Skin of body (tissue), 2 donors: ENCODE data around the gene TRAF3. TPM values are rescaled to one million over a fixed set of nuclear protein-coding genes. Genes with fewer than 3 reads are reported as not detected.
"Not testable (repeated sequence)": the region's sequence is repeated elsewhere in the genome, so short reads cannot be mapped to it uniquely, and the experiment has no call there.

ENCODE experiments used
- DNase-seq: peaks from one replicate; lab custom pipeline; 2025; lab: John Stamatoyannopoulos, UW
- total RNA-seq: library from RNA; depleted of rRNA; stranded (reverse); fragments of >200 nt; gene quantifications from one replicate; pipeline ENCODE4 v1.2.3, GENCODE V29; 2014

TRAF3 gene
- total RNA-seq, 1 donor from 2014 or later: 13.4 TPM

DNA sequence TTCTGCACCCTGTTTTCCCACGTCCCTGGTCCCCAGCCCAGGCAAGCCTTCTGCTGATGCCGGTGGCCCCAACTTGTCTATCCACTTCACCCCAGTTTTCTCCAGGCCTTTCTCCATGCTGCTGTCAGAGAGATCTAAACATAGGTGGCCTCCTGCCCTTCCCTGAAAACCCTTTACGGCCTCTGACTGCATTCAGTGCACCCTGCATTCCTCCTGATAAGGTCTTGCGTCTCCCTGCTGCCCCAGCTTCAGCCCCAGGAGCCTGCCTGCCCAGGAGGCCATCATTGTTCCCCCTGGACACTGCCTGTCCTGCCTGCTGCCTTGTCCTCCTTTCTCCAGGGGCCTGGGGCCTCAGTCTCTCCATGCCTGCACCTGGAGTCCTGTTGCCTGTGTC is 29.8 kb downstream of the TRAF3 start:
- no peak for DNase-seq

DNA sequence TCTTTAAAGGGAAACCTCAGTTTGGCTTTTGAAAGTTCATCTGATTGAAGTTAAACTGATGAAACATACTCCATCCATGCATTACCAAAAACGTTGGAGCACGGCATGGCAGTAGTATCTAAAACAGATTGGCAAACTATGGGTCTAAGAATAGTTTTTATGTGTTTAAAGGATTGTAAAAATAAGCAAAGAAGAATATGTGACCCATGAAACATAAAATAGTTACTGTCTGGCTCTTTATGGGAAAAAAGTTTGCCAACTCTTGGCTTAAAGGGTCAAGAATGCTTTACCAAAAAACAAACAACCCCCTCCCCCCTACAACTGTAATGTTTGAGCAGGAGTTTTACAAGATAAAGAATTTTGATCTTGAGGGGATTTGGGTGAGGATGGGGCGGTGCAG is 32.6 kb downstream of the TRAF3 start:
- DNase-seq: no peak

DNA sequence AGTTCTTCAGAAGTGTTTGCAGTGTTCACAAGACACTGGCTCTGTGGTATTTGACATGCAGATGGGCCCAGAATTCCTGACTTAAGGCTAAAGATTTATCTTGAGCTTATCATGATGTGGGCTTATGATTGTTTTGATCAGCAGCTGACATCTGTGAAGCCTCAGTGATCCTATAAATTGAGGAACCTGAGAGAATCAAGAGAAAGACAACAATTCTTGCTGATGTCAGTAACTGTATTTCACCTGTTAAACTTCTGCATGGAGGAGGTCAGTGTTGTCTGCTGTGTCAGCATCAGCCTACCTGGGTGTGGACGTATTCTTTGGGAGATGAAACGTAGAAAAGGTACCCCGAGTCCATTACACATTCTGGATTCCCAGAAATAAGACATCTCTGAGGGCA is 33.3 kb downstream of the TRAF3 start:
- DNase-seq: no peak

DNA sequence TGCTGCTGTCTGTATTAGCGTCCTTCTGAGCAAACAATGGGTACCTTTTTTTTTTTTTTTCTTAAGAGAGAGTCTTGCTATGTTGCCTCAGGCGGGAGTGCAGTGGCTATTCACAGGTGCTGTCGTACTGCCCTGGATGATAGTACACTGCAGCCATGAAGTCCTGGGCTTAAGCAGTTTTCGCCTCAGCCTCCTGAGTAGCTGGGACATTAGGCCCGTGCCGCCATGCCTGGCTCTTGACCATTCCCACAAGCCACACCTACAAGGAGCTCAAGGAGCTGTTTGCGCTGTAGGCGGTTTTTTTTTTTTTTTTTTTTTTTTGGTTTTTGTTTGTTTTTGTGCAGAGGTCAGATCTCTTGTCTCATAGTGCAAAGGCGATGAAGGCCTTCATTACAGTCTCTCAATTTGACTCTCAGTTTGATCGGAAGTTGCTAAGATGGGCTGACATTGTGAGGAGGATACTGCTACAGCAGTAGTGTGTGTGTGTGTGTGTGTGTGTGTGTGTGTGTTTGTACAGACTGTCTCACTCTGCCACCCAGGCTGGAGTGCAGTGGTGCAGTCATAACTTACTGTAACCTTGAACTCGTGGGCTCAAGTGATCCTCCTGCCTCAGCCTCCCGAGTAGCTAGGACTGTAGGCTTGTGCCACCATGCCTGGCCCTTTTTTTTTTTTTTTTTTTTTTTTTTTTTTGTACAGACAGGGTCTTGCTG is 34.2 kb downstream of the TRAF3 start:
- DNase-seq: no peak

DNA sequence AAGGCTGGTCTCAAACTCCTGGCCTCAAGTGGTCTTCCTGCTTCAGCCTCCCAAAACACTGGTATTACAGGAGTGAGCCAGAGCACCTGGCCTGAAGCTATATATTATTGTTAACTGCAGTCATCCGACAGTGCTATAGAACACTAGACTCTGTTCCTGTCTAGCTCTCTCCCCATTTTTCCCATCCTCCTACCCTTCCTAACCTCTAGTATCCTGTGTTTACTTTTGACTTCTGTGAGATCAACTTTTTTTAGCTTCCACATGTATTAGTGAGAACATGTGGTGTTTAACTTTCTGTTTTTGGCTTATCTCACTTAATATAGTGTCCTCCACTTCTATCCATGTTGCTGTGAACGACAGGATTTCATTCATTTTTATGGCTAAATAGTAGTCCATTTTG is 34.7 kb downstream of the TRAF3 start:
- DNase-seq: no peak

DNA sequence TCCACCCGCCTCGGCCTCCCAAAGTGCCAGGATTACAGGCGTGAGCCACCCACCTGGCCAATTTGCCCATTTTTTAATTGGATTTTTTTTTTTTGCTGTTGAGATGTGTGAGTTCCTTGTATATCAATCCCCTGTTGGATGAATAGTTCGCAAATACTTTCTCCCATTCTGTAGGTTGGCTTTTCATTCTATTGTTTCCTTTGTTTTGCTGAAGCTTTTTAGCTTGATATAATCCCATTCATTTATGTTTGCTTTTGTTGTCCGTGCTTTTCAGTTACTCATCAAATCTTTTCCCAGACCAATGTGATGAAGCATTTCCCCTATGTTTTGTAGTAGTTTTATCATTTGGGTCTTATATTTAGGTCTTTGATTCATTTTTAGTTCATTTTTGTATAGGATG is 36.4 kb downstream of the TRAF3 start:
- DNase-seq: no peak

DNA sequence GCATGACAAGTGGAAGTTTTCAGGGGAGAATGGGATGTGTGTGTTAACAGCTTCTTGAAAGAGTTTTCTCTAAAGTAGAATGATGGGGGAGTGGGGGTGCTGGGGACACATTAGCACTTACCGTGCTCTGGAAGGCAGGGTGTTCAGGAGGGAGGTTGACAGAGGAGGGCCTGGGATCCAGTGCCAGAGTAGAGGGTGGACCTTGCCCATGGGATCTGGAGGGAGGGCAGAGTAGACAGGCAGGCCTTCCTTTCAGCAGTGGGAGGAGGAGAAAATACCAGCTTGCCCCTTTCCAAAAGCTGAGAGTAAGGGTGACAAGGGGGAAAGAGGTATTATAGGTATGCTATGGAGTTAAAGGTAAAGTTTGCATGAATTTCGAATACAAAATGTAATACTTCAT is 40.1 kb downstream of the TRAF3 start:
- no peak for DNase-seq

DNA sequence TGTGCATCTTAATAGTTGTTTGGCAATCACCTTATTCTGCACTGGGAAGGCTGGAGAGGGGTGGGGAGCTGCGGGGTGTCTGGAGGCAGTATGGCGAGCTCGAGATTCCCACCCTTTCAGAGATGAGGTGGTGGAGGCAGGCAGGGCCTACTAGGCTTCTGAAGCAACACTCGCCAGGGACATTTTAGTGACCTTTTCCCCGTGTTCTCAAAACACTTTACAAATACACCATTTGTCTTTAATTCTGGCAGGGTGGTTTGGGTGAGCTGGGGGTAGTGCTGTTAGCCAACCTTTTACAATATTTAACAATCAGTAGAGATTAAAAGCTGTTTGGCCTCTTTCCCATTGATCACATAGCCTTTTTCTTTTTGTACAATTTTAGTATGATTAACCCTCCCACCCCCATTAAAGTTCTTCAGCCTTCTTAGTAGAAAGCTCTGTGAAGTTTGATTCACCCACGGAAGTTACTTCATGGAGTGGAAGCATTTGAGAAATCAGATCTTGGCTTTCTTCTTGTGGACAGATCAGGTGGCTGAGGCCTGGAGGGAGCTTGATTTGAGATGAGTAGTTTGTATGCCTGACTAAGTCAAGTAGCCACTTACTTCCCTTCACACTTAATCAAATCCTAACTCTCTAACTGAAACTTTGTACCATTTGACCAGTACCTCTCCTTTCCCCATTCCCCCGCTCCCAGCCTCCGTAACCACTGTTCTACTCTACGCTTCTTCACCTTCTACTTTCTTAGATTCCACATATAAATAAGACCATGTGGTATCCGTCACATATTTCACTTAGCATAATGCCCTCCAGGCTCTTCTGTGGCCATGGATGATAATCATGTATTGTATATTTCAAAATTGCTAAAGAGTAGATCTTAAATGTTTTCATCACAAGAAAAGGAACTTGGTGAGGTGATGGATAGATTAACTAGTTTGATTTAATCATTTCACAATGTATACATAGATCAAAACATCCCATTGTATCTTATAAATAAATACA is 41.0 kb downstream of the TRAF3 start:
- DNase-seq: no peak

DNA sequence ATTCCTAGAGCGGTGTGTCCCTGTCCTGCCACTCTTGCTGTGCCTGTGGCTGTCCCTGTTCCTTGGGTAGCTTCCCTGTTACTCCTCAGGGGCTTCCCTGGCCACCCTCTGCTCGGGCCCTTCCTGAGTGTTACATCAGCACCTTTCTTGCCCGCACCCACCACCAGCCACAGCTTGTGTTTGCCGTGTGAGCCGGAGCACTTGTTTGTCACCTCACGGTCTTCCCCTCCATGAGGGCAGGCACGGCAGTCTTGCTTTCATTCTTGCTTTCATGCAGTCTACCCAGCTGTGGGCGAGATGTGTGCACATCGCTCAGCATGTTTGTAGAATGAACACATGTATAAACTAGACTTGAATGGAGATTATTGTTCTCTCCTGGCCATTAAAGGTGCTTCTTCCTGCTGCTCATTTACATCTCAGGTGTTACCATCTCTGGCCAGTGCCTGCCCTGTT is 42.0 kb downstream of the TRAF3 start:
- no peak for DNase-seq

DNA sequence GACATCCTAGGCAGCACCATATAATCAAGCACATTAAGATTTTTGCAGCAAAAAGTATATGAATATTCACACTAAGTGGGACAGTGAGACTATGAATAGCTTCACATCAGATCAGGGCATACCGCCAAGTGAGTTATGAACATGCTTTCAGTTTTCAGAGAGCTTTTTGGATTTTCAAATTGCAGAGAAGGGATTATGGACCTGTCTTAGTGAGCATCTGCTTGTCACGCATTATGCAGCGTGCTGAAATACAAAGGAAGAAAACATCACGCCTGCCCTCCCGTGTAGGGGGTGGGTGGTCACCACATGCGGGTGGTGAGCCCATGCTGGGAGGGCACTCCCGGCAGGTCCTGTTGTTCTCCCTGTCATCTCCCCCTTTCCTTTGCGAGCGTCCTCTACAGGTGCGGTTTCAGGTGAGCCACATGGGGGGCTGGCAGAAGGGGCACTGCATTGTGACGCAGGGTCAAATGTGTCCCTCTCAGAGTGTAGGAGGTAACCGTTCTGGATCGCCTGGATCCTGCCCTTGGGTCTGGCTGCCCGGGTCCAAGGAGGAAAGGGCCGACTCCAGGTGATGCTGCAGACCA is 42.6 kb downstream of the TRAF3 start:
- no peak for DNase-seq

DNA sequence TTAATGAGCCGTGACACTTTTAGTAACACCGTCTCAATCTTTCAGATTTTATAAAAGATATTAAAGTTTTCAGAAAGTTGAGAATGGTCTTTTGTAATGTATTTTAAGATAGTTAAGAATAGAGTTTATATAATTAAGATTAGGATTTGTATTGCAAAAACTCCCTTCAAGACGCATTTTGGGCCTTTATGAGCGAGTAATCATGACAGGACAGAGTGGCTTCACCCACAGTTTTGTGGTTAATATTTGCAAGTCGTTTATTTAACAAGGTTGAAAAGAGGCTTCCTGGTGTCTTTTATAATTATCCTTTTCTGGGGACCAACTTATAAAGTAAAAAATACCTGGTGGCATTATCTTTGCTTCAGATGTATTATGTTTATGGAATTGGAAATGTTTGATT is 44.0 kb downstream of the TRAF3 start:
- DNase-seq: no peak

DNA sequence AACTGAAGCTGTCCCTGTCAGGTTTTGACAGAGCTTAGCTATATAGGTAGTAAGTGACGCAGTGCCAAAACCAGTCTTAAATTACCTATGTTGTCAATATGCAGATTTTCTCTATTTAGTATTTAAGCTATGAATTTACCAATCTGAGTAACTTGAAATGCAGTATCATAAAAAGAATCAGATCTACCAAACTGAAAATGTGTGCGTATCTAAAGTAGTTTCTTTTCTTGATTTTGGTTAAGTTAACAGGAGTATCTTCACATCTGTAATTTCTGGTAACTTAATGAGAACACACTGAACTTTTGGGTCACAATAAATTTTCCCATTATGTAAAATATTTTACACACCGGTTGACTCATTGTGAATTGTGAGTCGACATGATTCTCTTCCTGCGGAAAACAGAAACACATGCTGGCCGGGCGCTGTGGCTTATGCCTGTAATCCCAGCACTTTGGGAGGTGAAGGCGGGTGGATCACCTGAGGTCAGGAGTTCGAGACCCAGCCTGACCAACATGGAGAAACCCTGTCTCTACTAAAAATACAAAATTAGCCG is 45.1 kb downstream of the TRAF3 start:
- DNase-seq: no peak

DNA sequence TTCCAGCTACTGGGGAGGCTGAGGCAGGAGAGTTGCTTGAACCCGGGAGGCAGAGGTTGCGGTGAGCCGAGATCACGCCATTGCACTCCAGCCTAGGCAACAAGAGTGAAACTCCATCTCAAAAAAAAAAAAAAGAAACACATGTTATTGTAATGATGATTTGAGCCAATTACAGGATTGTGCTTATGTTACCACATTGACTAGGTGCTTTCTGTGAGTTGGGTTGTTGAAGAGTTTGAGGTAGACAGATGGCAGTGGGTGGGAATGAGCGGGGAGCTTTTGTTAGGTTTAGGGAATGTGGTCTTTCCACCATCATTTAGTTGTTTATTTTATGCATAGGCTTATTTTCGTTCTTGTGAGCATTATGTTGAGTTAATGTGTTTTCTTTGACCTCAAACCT is 45.6 kb downstream of the TRAF3 start:
- not testable (repeated sequence) for DNase-seq

DNA sequence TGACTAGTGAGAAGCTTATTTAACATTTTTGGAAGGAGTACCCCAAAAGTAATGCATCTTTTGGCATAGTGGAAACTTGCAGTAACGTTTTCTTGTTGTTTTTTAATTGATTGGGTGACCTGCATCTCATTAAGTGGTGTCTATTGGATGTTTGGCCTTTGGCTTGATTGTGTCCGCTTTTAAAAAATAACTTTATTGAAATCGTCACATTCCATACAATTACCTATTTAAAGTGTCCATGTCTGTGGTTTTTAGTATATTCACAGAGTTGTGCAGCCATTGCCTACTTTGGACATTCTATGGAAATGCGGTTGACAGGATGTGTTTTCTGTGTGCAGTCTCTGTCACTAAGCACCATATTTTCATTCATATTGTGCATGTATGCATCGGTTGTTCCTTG is 46.3 kb downstream of the TRAF3 start:
- no peak for DNase-seq

DNA sequence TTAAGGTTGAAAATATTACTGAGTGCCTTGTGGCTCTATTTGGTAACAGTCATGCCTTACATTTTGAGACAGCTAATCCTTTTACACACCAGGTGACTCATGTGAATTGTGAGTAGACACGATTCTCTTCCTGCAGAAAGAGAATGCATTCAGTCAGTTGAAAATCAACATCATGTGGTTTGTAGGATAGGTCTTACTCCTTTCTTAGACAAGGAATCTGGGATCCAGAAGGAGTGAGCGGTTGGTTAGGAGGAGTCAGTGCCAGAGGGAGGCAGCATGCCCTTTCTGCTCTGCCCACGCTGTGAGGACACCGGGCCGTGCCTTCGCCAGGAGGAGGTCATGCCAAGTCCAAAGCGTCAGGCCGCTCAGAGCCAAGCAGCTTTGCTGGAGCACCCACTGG is 47.6 kb downstream of the TRAF3 start:
- DNase-seq: no peak

DNA sequence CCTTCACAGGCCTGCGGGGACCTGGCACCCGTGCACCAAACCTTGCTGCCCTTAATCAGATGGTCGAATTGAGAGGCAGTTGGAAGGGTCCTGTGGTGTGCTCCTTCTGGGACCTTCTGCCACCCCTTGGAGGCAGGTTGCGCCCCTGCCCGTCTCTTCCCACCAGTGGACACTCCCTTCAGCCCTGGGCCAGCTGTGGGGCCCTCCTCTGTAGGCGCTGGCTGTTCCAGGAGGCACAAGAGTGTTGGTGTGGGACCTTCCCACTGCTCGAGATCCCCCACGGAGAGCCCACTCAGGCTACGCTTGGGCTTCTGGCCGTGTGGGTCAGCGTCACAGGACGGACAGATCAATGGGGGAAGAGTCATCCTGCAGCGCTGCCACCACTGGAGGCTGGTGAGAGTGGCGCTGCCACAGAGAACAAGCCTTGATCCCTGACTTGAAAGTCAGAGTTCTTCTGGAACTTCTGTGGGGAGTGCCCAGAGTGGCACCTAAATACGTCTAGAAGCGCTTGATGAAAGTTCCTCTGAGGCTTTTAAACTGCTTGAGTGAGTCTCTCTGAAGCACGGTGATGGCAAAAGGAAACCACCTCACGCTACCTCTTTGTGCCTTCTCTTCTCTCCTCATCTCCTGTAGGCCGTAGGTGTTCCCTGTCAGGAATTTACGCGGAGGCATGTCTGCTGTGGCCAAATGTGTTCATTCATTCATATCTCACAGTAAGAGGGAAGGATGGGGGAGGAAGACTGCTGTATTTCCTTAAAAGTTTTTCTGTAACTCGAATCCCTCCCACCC is 48.3 kb downstream of the TRAF3 start:
- no peak for DNase-seq

DNA sequence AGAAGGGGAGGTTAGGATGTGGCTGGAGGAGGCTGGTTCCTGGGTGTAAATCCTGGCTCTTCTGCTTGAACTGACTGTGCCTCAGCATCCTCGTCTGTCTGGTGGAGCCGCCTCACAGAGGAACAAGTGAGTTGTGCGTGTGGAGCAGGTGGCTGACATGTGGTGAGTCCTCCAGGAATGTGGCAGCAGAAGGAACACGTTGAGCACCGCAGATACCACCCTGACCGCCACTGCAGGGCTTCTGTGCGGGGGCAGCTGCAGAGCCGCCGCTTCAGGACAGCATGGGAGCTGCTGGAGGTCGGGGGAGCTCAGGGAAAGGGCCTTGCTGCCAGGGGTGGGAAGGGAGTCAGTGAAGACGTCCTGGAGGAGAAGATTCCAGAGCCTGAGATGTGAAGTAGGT is 48.9 kb downstream of the TRAF3 start:
- no peak for DNase-seq

DNA sequence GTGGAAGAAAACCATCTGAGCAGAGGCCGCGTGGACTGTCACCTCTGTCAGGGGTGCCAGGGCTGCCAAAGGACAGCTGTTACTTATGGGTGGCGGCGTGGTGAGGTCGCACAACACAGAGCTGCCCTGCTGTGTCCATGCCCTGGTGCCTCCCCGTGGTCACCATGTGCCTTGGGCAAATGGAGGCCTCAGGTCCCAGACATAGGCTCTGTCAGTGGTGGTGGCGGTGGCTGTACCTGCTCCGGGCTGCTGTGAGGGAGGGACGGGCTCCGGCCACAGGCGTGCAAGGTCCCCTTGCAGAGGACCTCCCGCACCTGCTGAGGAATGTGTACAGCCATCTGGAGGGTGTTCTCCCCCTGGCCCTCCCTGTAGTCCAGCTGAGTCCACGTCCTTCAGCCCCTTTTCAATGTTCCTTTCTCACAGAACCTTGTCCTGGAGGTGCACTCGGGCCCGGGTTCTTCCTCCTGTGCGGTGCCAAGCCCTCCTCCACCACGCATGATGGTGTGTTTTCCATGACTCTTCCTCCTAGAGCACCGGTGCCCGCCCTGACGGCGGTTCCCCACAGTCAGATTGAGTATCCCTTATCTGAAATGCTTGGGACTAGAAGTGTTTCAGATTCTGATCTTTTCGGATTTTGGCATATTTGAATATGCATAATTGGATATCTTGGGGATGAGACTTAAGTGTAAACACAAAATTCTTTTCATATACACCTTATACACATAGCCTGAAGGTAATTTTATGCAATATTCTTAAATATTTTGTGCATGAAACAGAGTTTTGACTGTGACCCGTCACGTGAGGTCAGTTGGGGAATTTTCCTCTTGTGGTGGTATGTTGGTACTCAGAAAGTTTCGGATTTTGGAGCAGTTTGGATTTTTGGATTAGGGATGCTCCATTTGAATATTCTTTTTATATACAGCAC is 49.8 kb downstream of the TRAF3 start:
- DNase-seq: no peak

DNA sequence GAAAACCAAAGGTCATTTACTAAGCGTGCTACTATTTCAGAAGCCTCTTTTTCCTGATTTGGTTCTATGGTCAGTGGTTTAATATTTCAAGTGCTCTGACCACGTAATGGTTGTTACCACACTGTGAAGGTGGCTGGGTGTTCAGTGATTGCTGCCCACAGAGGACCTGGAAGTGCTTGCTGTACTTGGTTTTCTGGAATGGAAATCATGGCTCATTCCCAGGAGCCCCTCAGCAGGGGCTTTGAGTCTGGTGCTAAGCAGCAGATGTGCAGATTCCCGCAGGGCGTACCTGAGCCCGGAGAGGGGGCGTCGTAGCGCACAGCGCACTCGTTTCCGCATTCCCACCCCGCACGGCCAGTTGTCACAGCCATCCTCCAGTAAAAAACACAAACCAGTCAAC is 50.5 kb downstream of the TRAF3 start:
- DNase-seq: no peak

DNA sequence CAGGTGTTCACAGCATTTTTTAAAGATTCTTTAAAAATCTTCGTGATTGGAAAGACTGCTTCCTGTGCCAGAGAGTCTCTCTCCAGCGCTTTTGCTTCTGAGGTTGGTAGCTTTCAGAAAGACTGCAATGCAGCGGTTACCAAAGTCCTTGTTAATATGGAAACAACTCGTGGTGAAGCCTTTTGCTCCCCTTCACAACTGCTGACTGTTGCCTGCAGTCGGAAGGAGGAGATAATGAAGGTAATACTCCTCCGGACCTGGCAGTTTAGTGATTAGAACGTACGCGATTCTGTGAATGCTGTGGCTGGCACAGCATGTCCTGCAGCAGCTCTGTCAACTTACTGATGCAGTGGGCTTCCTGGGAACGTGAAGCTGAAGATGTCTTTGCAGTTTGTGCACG is 50.9 kb downstream of the TRAF3 start:
- no peak for DNase-seq
